PC-3 (cell line): ENCODE results near the gene HS3ST2. TPM values are rescaled to one million over a fixed set of nuclear protein-coding genes. Genes with fewer than 3 reads are reported as not detected.

Source experiments
- ATAC-seq: fragments of 200-7000 bp; cut with Tn5 transposase; 2 replicates; pipeline ENCODE4 v1.9.1; 2020; ENCODE audit warnings: mild to moderate bottlenecking, moderate library complexity
- BruUV-seq: library from RNA; stranded (reverse); fragments of 400-500 nt; replicated peaks from 2 replicates; lab custom pipeline; 2021; lab: Mats Ljungman, UMichigan
- CTCF ChIA-PET: fragments of 300-600 bp; sonication (Branson Sonifier 250); formaldehyde crosslinking; loops from one replicate; lab custom pipeline; 2022; ENCODE audit warnings: antibody characterized with exemption; lab: Charles Lee
- POLR2A ChIA-PET: fragments of 300-600 bp; sonication (Branson Sonifier 250); formaldehyde crosslinking; loops from one replicate; lab custom pipeline; 2022; ENCODE audit warnings: antibody characterized with exemption; ENCODE audit not compliant: unreplicated experiment; lab: Charles Lee
- DNase-seq: peaks from one replicate; pipeline ENCODE4 v3.0.0-alpha.2; 2015
- H2AFZ ChIP-seq: fragments of 300-600 bp; sonication (generic); 2 replicates; pipeline ENCODE4 v1.6.0; 2016; ENCODE audit warnings: antibody characterized with exemption, low read length
- H3F3A ChIP-seq: fragments of 300-600 bp; sonication (generic); one replicate; pipeline ENCODE4 v1.6.0; 2017; ENCODE audit warnings: antibody characterized with exemption, low read length, control low read depth, mild to moderate bottlenecking; ENCODE audit not compliant: unreplicated experiment
- H3K27ac ChIP-seq: fragments of 300-600 bp; sonication (generic); 2 replicates; pipeline ENCODE4 v1.5.1; 2016; ENCODE audit warnings: mild to moderate bottlenecking, low read length
- H3K27me3 ChIP-seq: fragments of 300-600 bp; sonication (generic); 2 replicates; pipeline ENCODE4 v1.6.1; 2016; ENCODE audit warnings: low read length, mixed read lengths
- H3K36me3 ChIP-seq: fragments of 300-600 bp; sonication (generic); 2 replicates; pipeline ENCODE4 v1.6.1; 2016; ENCODE audit warnings: low read depth, mixed run types, low read length, mixed read lengths
- H3K4me1 ChIP-seq: fragments of 300-600 bp; sonication (generic); 2 replicates; pipeline ENCODE4 v1.5.1; 2016; ENCODE audit warnings: low read length; ENCODE audit not compliant: insufficient read depth
- H3K4me2 ChIP-seq: fragments of 300-600 bp; sonication (generic); 2 replicates; pipeline ENCODE4 v1.6.0; 2016; ENCODE audit warnings: low read length
- H3K4me3 ChIP-seq: fragments of 300-600 bp; sonication (generic); 2 replicates; pipeline ENCODE4 v1.5.1; 2016; ENCODE audit warnings: mild to moderate bottlenecking, low read length, mixed read lengths
- H3K79me2 ChIP-seq: fragments of 300-600 bp; sonication (generic); 2 replicates; pipeline ENCODE4 v1.6.1; 2017; ENCODE audit warnings: low read length, mixed read lengths
- H3K9ac ChIP-seq: fragments of 300-600 bp; sonication (generic); 2 replicates; pipeline ENCODE4 v1.6.0; 2016; ENCODE audit warnings: mild to moderate bottlenecking, low read length
- H3K9me2 ChIP-seq: fragments of 300-600 bp; sonication (generic); replicated peaks from 2 replicates; pipeline ENCODE4 v1.6.1; 2016; ENCODE audit warnings: mixed run types, low read length, mixed read lengths
- H3K9me3 ChIP-seq: fragments of 300-600 bp; sonication (generic); 2 replicates; pipeline ENCODE4 v1.6.1; 2016; ENCODE audit warnings: low read length, mixed read lengths
- H4K20me1 ChIP-seq: fragments of 300-600 bp; sonication (generic); 2 replicates; pipeline ENCODE4 v1.6.1; 2016; ENCODE audit warnings: low read length, mixed read lengths
- EZH2 ChIP-seq: fragments of 300-600 bp; sonication (generic); IDR thresholded peaks from one replicate; pipeline ENCODE4 v1.6.1; 2017; ENCODE audit warnings: antibody characterized with exemption, mild to moderate bottlenecking, low read length; ENCODE audit not compliant: unreplicated experiment
- EZH2phosphoT487 ChIP-seq: fragments of 300-600 bp; sonication (generic); IDR thresholded peaks from 2 replicates; pipeline ENCODE4 v1.6.1; 2018; ENCODE audit warnings: mild to moderate bottlenecking, antibody characterized with exemption, low read length, borderline replicate concordance
- intact Hi-C: fragments of 100-400 bp; cut with micrococcal nuclease; formaldehyde crosslinking; loops from 2 replicates; pipeline ENCODE4 v1.9.0; 2023
- total RNA-seq: library from RNA; depleted of rRNA; stranded (reverse); fragments of >200 nt; gene quantifications from 2 replicates; pipeline ENCODE4 v1.2.3, GENCODE V29; 2014
- TF ChIP-seq, protein P1 (sequence below): fragments of 300-600 bp; sonication (generic); conservative IDR thresholded peaks from 2 replicates; pipeline ENCODE4 v1.5.1; 2017; ENCODE audit warnings: antibody characterized with exemption, low read depth, mild to moderate bottlenecking, low read length

The HS3ST2 gene
- total RNA-seq, 1 experiment from 2014 or later, result not detected

DNA sequence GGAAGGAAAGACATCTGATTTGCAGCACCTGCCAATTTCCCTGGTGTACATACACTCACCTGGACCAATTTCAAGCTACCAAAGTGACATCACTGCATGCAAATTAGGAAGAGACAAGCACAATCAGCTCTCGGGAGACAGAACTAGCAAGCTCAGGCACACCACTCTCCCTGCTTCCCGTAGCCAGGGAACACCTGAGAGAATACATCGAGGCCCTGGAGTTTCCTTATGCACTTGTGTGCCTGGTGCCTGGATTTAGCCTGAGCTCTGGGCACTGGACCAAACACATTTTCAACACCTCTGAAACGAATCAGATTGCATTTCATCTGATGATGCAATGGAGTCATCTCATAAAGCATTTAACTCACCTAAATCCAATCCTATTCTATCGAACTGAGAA, 110.5 kb downstream of the HS3ST2 start:
- H3K9me2 ChIP-seq, result no peaks in the 10 kb centered on the region
- H4K20me1 ChIP-seq, result no peaks in the 10 kb centered on the region
- no peak overlapping the region for H2AFZ ChIP-seq
- H3K27me3 ChIP-seq, result peaks cover 71% of the 10 kb centered on the region
- H3K9ac ChIP-seq, result no peak overlapping the region
- CTCF ChIA-PET, result no interaction called here
- no peaks in the 10 kb centered on the region for H3K36me3 ChIP-seq
- no peak overlapping the region for H3K4me2 ChIP-seq
- no peaks in the 10 kb centered on the region for H3K79me2 ChIP-seq
- no peak for TF ChIP-seq EZH2phosphoT487
- no peak for TF ChIP-seq EZH2
- TF ChIP-seq, protein P1, sequence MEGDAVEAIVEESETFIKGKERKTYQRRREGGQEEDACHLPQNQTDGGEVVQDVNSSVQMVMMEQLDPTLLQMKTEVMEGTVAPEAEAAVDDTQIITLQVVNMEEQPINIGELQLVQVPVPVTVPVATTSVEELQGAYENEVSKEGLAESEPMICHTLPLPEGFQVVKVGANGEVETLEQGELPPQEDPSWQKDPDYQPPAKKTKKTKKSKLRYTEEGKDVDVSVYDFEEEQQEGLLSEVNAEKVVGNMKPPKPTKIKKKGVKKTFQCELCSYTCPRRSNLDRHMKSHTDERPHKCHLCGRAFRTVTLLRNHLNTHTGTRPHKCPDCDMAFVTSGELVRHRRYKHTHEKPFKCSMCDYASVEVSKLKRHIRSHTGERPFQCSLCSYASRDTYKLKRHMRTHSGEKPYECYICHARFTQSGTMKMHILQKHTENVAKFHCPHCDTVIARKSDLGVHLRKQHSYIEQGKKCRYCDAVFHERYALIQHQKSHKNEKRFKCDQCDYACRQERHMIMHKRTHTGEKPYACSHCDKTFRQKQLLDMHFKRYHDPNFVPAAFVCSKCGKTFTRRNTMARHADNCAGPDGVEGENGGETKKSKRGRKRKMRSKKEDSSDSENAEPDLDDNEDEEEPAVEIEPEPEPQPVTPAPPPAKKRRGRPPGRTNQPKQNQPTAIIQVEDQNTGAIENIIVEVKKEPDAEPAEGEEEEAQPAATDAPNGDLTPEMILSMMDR, result no peak
- H3K4me3 ChIP-seq, result no peak overlapping the region
- POLR2A ChIA-PET, result no interaction called here
- intact Hi-C loops, result no loop called here
- ATAC-seq (no peak), DNase-seq (no peak)
- H3K4me1 ChIP-seq, result no peaks in the 10 kb centered on the region
- BruUV-seq, result no TSS peak
- no peak overlapping the region for H3K27ac ChIP-seq
- H3K9me3 ChIP-seq, result no peaks in the 10 kb centered on the region
- H3F3A ChIP-seq, result no peaks in the 10 kb centered on the region

DNA sequence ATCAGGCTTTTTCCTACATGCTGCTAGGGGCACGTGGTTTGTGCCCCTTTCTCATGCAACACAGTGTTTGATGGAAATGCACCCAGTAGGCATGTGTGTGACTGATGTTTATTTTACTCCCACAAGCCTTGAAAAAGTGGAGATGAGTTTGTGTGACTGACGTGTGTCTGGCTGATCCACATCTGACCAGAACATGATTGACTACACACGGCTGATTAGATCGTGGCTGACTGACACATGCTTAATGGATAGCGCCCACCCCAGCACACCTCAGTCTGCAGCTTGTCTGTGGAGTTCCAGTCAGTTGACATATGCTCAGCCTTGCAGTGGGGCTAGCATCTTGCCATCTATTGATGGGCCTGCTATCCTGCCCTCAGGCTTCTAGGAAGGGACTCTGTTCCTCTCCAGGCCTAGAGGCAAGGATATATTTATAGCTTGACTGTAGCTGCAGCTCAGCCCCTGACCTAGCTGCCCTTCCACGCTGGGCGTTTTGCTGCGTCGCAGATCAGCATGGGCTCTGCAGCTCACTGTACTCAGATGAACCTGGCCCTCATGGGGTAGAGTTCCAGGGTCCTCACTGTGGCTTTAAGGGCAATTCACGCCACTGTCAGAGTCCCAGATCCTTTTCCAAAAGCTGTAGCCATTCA, 112.3 kb downstream of the HS3ST2 start:
- no TSS peak for BruUV-seq
- no peak overlapping the region for H3K4me2 ChIP-seq
- CTCF ChIA-PET, result no interaction called here
- H3K27ac ChIP-seq, result no peak overlapping the region
- H3K9ac ChIP-seq, result no peak overlapping the region
- H3K4me3 ChIP-seq, result no peak overlapping the region
- H3K9me2 ChIP-seq, result no peaks in the 10 kb centered on the region
- H3K36me3 ChIP-seq, result no peaks in the 10 kb centered on the region
- DNase-seq, result no peak
- H3K4me1 ChIP-seq, result no peaks in the 10 kb centered on the region
- H4K20me1 ChIP-seq, result no peaks in the 10 kb centered on the region
- TF ChIP-seq EZH2, result no peak
- no peak for TF ChIP-seq EZH2phosphoT487
- no peaks in the 10 kb centered on the region for H3K9me3 ChIP-seq
- no peak overlapping the region for H2AFZ ChIP-seq
- no peaks in the 10 kb centered on the region for H3F3A ChIP-seq
- peaks cover 73% of the 10 kb centered on the region for H3K27me3 ChIP-seq
- POLR2A ChIA-PET, result no interaction called here
- ATAC-seq, result no peak
- no peaks in the 10 kb centered on the region for H3K79me2 ChIP-seq
- intact Hi-C loops, result no loop called here

DNA sequence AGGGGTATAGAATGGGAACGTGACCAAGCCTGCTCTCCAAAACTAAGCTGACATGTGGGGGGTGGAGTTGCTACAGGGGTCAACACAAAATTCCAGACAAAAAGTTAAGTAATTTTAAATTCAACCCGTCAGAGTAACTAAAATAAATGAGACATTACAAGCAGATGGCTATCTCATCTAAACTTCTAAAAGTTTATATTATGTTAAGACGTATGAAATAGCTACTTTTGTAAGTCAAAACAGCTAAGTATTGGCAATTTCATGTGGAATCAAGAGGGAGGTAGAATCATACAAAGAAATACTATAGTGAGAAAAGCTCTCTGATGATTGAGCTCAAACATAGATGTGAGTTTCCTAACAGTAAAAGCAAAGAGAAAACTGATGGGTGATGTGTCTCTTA, 113.3 kb downstream of the HS3ST2 start:
- ATAC-seq (no peak), DNase-seq (no peak)
- Histone ChIP-seq H3K4me3 (no peak overlapping the region), H3K36me3 (no peaks in the 10 kb centered on the region), H3K9me3 (no peaks in the 10 kb centered on the region), H3K9ac (no peak overlapping the region), H3K27me3 (peaks cover 74% of the 10 kb centered on the region), H3K9me2 (no peaks in the 10 kb centered on the region), H3K27ac (no peak overlapping the region), H3F3A (no peaks in the 10 kb centered on the region), H4K20me1 (no peaks in the 10 kb centered on the region), H3K4me2 (no peak overlapping the region), H2AFZ (no peak overlapping the region), H3K4me1 (no peaks in the 10 kb centered on the region), H3K79me2 (no peaks in the 10 kb centered on the region)
- CTCF ChIA-PET, result no interaction called here
- BruUV-seq, result no TSS peak
- POLR2A ChIA-PET, result no interaction called here
- TF ChIP-seq, protein P1, result no peak
- no peak for TF ChIP-seq EZH2
- TF ChIP-seq EZH2phosphoT487, result no peak
- intact Hi-C loops, result no loop called here
